C1 segment of cervical spinal cord (tissue), 14 donors: ENCODE measurements around the gene CEMIP.
A peak's percentile ranks its signal among the peaks of the same experiment; 100 is the strongest.

Experiments
- DNase-seq, 14 donors: peaks; one replicate each; lab custom pipeline; 2025; lab: John Stamatoyannopoulos, UW

Gene CEMIP

GRCh38 chr15:80971143-80971542, 192.0 kb downstream of the CEMIP start:
- no peak for DNase-seq

- no peak for DNase-seq
Measured at GRCh38 chr15:80972276-80972675, 193.1 kb downstream of the CEMIP start.

GRCh38 chr15:80974914-80975313, 195.7 kb downstream of the CEMIP start:
- DNase-seq: no peak

DNA sequence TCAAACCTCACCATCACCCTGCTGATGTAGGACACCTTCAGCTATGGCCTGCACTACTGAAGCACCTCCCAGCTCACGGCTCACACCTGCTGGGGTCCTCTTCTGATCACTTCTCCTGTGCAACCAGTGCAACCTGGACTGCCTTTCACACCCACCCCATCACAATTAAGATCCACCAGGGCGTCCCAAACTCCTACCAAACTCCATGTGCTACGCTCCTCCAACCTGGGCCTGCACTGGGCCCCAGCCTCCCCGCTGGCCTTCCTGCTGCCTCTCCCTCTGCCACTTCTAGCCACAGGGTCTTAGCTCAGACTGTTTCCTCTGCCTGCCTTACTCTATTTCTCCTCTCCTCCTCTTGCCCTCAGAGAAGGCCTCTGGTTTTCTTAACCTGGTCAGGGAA, 197.7 kb downstream of the CEMIP start:
- DNase-seq: peak in 1 of 14 donors; percentile 34

DNA sequence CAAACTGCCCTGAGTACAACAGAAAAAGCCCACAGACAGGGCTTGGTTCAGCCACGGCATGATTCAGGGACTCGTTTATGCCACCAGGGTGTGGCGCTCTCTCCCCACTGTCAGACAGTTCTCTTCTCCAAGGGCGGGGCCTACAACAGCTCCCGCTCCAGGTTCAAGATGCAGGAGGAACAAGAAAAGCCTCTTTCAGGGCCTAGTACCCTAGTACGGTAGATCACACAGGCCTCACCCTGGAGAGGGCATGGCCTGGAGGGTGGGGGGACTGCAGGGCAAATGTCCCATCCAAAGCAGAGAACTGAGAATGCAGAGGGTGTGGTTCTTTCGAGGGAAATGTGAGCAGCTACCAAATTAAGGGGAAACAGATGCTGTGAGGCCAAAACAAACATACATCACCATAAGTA, 198.5 kb downstream of the CEMIP start:
- peak in 10 of 14 donors; percentile 10 to 63 (median 50) for DNase-seq

DNA sequence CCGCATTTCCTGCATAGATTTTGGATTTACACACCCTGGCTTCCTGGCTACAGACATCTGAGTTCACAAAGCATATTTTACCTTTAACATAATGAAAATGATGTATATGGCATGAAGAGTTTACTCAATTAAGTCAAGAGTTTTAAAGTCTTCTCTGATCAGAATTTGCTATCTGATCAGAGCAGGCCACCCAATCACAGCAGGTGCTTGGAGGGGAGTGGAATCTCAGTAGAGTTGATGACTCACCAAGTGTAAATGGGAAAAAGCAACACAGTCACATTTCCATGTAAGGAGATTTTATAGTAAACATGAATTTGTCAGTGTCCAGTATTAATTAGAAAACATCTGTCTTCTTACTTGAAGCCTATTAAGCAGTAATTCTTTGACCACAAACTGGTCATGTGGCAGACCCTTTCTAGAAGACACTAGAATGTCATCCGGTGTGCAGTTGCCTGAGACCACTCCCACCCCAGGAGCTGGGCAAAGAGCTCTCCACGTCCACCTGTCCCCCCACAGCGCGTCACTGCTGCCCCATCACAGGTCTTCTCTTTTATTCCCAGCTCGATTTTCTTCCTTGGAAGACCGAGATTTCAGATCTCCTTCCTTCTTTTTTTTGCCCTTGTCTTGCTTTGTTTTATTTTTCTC, 199.6 kb downstream of the CEMIP start:
- no peak for DNase-seq

- DNase-seq: no peak
Measured at GRCh38 chr15:80979538-80980200, 200.5 kb downstream of the CEMIP start.

GRCh38 chr15:80982205-80982604, 203.0 kb downstream of the CEMIP start:
- DNase-seq: no peak

DNA sequence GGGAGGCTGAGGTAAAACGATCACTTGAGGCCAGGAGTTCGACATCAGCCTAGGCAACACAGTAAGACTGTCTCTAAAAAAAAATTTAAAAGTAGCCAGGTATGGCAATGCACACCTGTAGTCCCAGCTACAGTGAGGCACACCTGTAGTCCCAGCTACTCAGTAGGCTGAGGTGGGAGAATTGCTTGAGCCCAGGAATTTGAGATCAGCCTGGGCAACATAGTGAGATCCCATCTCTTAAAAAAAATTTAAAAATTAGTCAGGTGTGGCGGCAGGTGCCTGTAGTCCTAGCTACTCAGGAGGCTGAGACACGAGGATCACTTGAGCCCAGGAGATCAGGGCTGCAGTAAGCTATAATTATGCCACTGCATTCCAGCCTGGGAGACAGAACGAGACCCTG, 203.7 kb downstream of the CEMIP start:
- DNase-seq: no peak

DNA sequence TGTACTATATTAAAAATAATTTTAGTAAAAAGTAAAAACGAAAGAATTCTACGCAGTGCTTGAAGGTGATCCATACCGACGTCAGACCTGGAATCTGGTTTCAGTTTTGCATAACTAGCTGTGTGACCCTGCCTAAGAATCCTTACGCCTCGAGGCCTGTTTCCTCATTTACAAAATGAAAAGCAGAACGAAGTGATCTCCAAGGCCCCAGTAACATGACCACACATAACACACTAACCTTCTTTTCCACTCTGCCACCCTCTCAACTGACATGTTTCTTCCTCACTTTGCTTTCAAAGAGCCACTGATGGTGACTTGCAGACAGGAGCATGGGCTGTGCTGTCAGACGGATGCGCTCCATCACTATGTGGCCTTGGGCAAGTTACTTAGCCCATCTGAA, 205.7 kb downstream of the CEMIP start:
- no peak for DNase-seq

DNA sequence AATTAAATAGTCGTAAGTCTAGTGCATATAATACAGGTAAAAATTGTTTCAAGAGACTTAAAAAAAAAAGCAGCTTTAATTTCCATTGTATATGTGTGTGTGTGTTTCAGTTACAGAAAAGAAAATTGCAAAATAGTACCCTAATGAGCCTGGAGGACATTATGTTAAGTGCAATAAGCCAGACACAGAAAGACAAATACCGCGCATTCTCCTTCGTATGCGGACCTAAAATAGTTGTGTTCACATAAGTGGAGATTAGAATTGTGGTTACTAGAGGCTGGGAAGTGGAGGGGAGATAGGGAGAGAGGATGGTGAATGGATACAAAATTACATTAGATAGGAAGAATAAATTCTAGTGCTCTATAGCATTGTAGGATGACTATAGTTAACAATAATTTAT, 206.8 kb downstream of the CEMIP start:
- DNase-seq: no peak

DNA sequence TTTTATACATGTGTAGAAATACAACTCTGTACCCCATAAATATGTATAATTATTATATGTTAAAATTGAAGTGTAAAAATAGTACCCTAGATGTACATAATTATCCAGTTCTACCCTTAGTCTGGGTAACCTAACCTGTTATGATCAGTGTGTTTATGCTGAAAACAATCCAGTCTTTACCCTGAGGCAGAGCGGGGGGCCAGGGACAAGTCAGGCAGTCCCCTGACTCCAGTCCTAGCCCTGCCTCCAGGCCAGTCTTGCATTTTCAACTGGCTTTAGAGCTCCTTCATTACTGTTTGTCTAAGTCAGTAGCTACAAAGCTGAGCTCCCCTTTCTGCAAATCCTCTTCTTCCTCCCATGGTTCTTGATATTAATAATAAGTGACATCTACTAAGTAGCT, 207.3 kb downstream of the CEMIP start:
- DNase-seq: no peak

- DNase-seq: no peak
Measured at GRCh38 chr15:80988148-80988796, 209.1 kb downstream of the CEMIP start.

DNA sequence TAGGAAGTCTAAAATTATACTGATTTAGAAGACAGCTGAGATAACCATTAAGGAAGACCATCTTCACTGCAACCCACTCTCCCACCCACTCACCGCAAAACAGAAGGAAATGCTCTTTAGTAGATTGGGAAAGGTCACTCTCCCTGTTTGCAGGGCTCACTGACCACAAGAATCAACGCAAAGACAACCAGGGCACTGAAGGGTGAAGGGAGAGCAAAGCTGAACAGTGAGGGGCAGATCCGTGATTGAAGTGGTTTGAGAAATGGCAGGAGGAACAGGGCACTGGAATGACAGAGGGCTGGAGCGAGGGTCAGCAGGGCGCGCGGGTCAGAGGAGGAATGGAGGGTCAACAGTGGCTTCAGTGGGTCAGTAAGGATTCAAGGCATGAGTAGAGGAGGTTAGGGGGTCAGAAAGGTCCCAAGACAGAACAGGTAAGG, 209.9 kb downstream of the CEMIP start:
- peak in 1 of 14 donors; percentile 68 for DNase-seq

DNA sequence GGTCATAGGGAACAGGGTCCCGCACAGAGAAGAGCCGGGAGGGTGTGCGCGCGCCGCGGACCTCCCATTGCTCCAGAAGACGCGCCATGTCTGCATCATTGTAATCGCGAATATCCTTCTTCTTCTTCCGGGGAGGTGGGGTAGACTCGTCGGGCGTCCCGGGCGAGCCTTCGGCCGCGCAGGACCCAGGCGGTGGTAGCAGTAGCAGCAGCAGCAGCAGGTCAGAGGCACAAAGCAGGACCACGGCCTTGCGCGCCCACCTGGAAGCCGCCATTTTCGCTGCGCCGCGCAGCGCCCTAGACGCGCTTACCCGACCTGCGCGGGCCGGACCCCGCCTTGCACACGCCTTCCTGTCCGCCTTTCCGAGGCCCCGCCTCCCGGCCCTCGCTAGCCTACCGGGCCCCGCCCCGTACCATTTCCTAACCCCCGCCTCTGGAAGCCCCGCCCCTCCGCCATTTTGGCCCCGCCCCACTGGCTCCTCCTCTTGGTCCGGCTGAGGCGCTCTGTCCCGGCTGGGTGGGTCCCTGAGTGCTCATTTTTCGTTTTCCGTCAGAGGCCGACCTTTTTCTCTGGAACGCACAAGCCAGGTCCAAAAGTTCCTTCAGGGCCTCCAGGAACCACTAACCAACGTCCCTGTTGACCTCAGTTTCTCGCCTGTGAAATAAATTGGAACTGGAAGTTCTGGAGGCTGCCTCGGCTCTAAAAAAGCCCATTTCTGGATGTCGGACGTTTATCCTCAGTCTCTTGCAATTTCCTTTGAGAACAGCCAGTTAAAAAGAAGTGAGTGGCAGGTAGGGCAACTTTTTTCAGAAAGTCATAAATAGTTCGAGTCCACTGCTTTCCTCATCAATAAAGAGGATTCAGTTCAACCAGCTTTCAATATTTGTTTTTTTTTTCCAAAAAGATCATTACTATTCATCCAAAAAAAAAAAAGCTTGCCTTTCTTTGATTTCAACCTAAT, 210.6 kb downstream of the CEMIP start, which contains the start of gene MESD:
Gene MESD, minus strand, starts transcription at position 302 of the 961 bp plus-strand sequence. Its CDS starts 28 bp downstream, at position 274.
- DNase-seq: peak; percentile 79 to 97 (median 94)

GRCh38 chr15:80990955-80991354, 211.8 kb downstream of the CEMIP start:
- no peak for DNase-seq

- peak in 8 of 14 donors; percentile 13 to 46 (median 23) for DNase-seq
Measured at GRCh38 chr15:80991421-80991820, 212.3 kb downstream of the CEMIP start.

GRCh38 chr15:80992006-80992405, 212.8 kb downstream of the CEMIP start:
- DNase-seq: no peak

DNA sequence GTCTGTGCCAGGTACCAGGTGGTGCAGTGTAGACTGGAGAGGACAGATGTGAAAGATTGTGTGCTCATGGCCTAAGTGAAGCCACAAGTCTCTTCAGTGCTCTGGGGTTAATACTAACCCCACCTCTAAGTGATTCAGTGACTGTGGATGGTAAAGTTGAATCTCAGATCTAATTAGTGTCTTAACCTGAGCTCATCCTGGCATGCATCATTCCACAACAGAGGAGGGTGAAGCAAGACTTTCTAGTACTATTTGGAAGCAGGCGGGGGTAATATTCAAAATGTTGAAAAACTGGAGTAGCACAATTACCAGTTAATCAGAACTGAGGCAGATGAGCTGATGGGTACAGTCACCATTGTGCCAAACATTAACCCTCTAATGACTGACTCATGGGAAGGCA, 213.3 kb downstream of the CEMIP start:
- no peak for DNase-seq

- no peak for DNase-seq
Measured at GRCh38 chr15:80996247-80996646, 217.1 kb downstream of the CEMIP start.

DNA sequence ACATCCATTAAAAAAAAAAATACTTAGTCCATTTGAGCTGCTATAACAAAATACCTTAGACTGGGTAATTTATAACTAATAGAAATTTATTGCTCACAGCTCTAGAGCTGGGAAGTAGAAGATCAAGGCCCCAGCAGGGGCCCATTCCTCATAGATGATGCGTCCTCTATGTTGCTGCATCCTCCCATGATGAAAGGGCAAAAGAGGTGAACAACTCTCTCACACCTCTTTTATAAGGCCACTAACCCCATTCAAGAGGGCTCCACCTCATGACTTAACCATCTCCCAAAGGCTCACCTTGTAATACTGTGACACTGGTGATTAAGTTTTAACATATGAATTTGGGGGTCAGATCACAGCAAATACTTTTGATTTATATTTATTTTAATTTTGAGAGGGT, 218.5 kb downstream of the CEMIP start:
- no peak for DNase-seq

DNA sequence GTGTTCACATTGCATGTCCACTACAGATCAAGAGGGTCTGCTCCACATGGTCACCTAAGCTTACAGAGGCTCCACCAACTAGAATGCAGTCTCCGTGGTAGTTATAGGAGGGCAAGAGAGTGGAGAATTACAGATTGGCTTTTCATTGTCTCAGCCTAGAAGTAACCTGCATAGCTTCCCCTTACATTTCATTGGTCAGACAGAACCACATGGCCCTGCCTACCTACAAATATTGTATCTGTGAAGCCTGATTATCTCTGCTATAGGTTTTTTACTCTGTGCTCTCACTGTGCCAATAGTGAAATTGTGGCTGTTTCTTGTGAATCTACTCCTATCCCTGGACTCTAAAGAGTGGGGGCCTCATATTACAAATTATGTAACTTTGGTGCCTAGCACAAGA, 219.1 kb downstream of the CEMIP start:
- DNase-seq: no peak
